HG03159 (cell line): Measurements from ENCODE around the gene IRS1.

ENCODE experiments used
- ATAC-seq: cut with Tn5 transposase; IDR thresholded peaks from one replicate; pipeline ENCODE4 v1.9.1; 2021; ENCODE audit warnings: mild to moderate bottlenecking, moderate library complexity; ENCODE audit not compliant: unreplicated experiment

IRS1 gene

DNA sequence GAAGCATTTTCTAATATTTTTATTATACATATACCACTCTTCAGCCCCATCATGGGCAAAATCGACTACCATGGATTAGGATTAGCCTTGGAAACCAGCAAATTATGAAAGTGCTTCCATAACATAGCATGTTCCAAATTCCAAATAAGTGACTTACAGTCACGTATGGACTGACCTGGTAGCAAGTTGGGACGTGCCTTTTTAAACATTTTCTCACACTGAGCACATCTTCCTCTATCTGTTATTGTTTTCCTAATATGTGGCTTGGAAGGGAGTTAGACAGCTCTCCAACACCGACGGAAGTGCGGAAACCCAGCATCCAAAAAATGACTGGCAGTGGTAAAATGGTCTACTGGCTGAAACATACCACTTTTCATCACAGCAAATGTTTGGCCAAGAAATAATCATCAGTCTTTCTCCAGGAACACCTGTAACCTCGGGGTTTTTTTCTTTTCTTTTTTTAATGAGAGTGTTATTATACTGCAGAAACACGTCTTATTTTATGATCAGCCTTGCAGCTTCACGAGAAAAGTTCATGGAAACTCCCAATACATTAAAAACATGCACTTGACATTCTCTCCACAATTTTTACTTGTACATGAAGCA lies 107.0 kb downstream of the IRS1 start:
- ATAC-seq: no peak

DNA sequence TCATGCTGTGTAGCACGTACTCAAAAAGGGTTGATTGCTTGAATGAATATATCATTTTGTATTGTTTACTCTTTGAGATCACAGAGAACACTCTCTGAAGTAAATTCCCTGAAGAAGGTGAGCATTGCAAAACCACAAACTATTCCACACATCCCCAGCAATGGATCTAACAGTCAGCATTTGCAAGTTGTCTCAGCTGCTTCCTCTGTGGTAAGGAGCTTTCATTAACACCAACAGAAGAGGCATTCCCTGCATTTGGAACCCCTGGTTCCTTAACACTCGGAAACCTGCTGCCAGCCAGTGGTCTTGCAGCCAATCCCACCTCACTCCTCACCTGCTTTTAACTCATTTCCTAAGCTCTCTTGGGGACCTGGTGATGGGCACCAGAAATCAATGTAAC lies 108.4 kb downstream of the IRS1 start:
- ATAC-seq: no peak

DNA sequence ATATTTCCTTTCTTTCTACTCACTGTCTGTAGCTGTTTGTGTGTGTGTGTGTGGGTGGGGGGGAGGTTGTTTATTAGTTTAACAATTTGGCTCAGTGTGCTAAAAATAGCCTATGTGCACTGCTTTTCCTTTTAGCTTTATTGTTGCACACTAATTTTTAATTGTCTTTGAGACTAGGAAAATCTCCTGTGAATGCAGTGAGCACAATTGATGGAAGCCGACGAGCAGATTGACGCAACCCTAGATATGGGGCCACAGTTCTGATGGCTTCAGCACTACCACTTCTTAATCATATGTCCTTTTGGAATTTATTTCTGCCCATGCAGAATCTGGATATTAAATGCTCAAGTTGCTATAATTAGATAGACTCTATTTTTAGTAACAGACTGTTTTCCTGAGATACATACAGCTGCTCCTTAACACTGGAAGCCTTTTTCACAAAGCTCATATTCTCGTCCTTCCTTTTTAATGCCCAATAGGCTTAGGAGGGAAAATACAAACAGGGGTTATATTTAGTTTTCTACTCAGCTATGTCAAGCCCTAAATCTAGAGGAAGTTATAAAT lies 109.1 kb downstream of the IRS1 start:
- ATAC-seq: no peak

DNA sequence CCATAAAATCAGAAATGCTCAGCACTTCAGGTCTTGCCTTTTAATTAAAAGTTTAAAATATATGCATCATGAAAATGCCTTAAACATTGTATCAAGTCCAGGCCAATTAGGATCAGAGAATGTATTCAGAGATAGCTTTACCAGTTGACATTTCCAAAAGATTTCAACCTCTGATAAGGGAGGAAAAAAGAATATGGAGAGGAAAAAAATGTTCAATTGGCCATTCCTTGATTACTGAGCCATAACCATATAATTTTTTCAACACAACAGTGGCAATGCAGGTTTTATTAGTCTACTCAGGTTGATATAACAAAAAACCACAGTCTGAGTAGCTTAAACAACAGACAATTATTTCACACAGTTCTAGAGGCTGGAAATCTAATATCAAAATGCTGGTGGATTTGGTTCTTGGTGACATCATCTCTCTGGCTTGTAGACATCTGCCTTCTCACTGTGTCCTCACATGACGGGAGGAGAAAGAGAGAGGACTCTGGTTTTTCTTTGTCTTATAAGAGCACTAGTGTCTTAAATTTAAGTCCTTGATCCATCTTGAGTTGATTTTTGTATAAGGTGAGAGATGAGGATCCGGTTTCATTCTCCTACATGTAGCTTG lies 111.9 kb downstream of the IRS1 start:
- ATAC-seq: no peak

DNA sequence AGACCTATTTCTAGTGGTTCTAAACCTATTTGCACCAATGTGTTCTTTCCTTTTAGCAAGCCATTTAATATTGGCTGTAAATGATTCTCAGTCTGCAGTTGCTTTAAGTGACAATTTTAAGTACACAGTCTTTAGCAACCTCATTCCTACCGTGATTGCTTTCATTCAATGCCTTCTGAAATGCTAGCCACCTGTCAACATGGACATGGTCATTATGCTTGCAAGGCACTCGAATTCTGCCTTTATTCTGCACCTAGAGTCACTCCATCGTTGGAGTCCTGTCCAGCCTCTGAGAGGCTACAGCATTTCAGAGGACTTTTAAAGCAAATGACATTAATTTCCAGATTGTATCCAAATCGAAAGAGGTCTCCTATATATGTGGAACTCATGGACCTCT lies 115.1 kb downstream of the IRS1 start:
- no peak for ATAC-seq

DNA sequence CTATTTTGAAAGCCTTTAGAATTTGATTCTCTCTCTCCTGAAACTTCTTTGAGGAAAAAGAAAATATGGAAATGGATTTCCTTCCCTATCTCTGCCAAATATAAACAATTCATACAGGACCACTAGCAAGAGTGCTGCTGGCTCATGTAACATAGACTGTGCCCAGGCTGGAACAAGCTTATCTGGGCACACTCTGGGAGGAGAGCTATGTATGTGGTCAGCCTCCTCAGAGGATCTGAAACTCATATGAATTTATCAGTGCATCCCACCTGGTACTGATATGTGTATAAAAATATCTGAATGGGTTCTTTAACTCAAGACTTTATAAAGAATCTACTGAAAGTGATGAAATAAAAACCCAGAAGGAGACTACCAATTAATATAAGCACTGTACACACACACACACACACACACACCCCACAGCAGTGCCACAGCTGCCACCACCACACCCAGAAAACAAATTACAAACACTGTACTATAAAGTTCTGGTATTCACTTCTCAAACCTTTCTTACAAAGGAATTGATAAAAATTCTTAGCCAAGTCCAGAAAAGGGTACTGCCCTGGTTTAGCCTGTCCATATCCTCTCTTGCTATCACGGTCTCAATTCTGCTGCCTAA lies 115.6 kb downstream of the IRS1 start:
- ATAC-seq: no peak

DNA sequence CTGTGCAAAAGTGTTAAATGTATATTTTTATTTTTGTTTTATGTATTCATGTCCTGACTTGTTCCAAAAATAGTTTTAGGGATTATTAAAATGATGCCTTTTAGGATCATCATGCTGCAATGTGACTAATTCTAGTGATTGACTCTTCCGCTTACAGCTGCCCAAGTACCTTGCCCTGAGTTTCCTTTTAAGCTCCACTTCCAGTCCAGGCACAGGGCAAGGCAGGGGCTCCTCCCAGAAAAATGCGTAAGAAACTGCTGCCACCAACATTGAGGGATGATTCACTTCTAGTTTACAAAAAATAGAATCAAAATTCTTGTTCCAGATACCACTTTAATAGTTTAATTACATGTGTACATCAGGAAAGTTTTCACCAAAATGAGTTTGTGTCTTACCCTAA lies 116.4 kb downstream of the IRS1 start:
- no peak for ATAC-seq
